ENCODE results near the gene KLHL3. TPM values are rescaled to one million over a fixed set of nuclear protein-coding genes. Genes with fewer than 3 reads are reported as not detected.

The KLHL3 gene
- total RNA-seq, 4 donors from 2014 or later: 11.9 to 26.7 (median 17.9) TPM

- DNase-seq: no peak
- Histone ChIP-seq H3K9me3 (no peaks in the 10 kb centered on the region), H3K27ac (peak overlapping the region in 2 of 3 donors; percentile 43 to 57), H3K4me3 (replicated peaks in 1 of 3) (no peak overlapping the region), H3K27me3 (no peaks in the 10 kb centered on the region), H3K4me1 (peaks cover 17 to 34% of the 10 kb centered on the region in 2 donors), H3K36me3 (no peaks in the 10 kb centered on the region)
- intact Hi-C loops (cut with DNase I): no loop called here
- TF ChIP-seq POLR2A (IDR thresholded peaks at IDR 0.05) (no peak), CTCF (IDR thresholded peaks at IDR 0.05) (no peak)
- 87 to 89% methylated on average over 4 of the region's 4 CpGs for WGBS, 2 donors
Observed at GRCh38 chr5:137642091-137642490, 93.8 kb downstream of the KLHL3 start.

- peaks cover 8 to 34% of the 10 kb centered on the region in 2 donors for H3K4me1 ChIP-seq
- H3K4me3 ChIP-seq (replicated peaks in 1 of 3): no peak overlapping the region
- H3K27me3 ChIP-seq: no peaks in the 10 kb centered on the region
- no peaks in the 10 kb centered on the region for H3K9me3 ChIP-seq
- DNase-seq: peak in 1 of 2 donors; percentile 75
- intact Hi-C loops (cut with DNase I): no loop called here
- WGBS, 2 donors: 42 to 62% methylated on average over 1 of the region's 1 CpG
- H3K36me3 ChIP-seq: no peaks in the 10 kb centered on the region
- TF ChIP-seq CTCF (IDR thresholded peaks at IDR 0.05) (no peak), POLR2A (IDR thresholded peaks at IDR 0.05) (no peak)
- peak overlapping the region in 2 of 3 donors; percentile 43 to 57 for H3K27ac ChIP-seq
Observed at GRCh38 chr5:137641148-137641547, 94.7 kb downstream of the KLHL3 start.

GRCh38 chr5:137639645-137640044, 96.2 kb downstream of the KLHL3 start:
- TF ChIP-seq CTCF (IDR thresholded peaks at IDR 0.05) (no peak), POLR2A (IDR thresholded peaks at IDR 0.05) (no peak)
- H3K4me1 ChIP-seq: peaks cover 10 to 46% of the 10 kb centered on the region in 2 donors
- H3K4me3 ChIP-seq (replicated peaks in 1 of 3): no peak overlapping the region
- H3K27ac ChIP-seq: no peak overlapping the region
- 85 to 88% methylated on average over 11 of the region's 11 CpGs for WGBS, 2 donors
- no peaks in the 10 kb centered on the region for H3K36me3 ChIP-seq
- H3K9me3 ChIP-seq: no peaks in the 10 kb centered on the region
- intact Hi-C loops (cut with DNase I): no loop called here
- DNase-seq: no peak
- no peaks in the 10 kb centered on the region for H3K27me3 ChIP-seq

GRCh38 chr5:137638841-137639240, 97.0 kb downstream of the KLHL3 start:
- Histone ChIP-seq H3K9me3 (no peaks in the 10 kb centered on the region), H3K27me3 (no peaks in the 10 kb centered on the region), H3K4me1 (peaks cover 11 to 53% of the 10 kb centered on the region in 2 donors), H3K36me3 (no peaks in the 10 kb centered on the region), H3K27ac (no peak overlapping the region), H3K4me3 (replicated peaks in 1 of 3) (no peak overlapping the region)
- intact Hi-C loops (cut with DNase I): no loop called here
- no peak for DNase-seq
- TF ChIP-seq POLR2A (IDR thresholded peaks at IDR 0.05): no peak
- no peak for TF ChIP-seq CTCF (IDR thresholded peaks at IDR 0.05)
- WGBS, 2 donors: 97 to 98% methylated on average over 13 of the region's 13 CpGs

- Histone ChIP-seq H3K27me3 (no peaks in the 10 kb centered on the region), H3K27ac (peak overlapping the region; percentile 20 to 47 (median 30)), H3K4me3 (replicated peaks in 1 of 3) (no peak overlapping the region), H3K9me3 (no peaks in the 10 kb centered on the region), H3K4me1 (peaks cover 8 to 43% of the 10 kb centered on the region in 2 donors), H3K36me3 (no peaks in the 10 kb centered on the region)
- TF ChIP-seq POLR2A (IDR thresholded peaks at IDR 0.05) (no peak), CTCF (IDR thresholded peaks at IDR 0.05) (no peak)
- intact Hi-C loops (cut with DNase I): no loop called here
- no peak for DNase-seq
- 94 to 96% methylated on average over 15 of the region's 15 CpGs for WGBS, 2 donors
Observed at GRCh38 chr5:137636830-137637714, 98.8 kb downstream of the KLHL3 start.
